PC-3 (cell line): Measurements from ENCODE around the gene CCZ1B.
"Not testable (repeated sequence)": the region's sequence is repeated elsewhere in the genome, so short reads cannot be mapped to it uniquely, and the experiment has no call there.

Experiments
- CTCF ChIP-seq: fragments of 300-600 bp; sonication (generic); conservative IDR thresholded peaks from 2 replicates; pipeline ENCODE4 v1.5.1; 2017; ENCODE audit warnings: antibody characterized with exemption, low read depth, mild to moderate bottlenecking, low read length
- EZH2 ChIP-seq: fragments of 300-600 bp; sonication (generic); IDR thresholded peaks from one replicate; pipeline ENCODE4 v1.6.1; 2017; ENCODE audit warnings: antibody characterized with exemption, mild to moderate bottlenecking, low read length; ENCODE audit not compliant: unreplicated experiment

GRCh38 chr7:6855563-6856131 is 29.6 kb upstream of the CCZ1B start:
- TF ChIP-seq CTCF, EZH2: not testable (repeated sequence)
